ENCODE results near the gene AXIN1. TPM values are rescaled to one million over a fixed set of nuclear protein-coding genes. Genes with fewer than 3 reads are reported as not detected.

Gene AXIN1
- total and polyA plus RNA-seq, 2 of the 8 experiments (the other 6 are each of a cell fraction or from before 2014, with no cell fraction given) = 12.5 to 41.9 TPM

GRCh38 chr16:345772-346171 lies 6.8 kb downstream of the AXIN1 start (continued):
- no peak for TF ChIP-seq CTCF (IDR thresholded peaks at IDR 0.05; ENCODE audit: control extremely low read depth in 1 of 3, insufficient read depth in 1 of 3, low read depth in 1 of 3, low read length in 3 of 3)
- no peak for TF ChIP-seq CBX8 (IDR thresholded peaks at IDR 0.05; ENCODE audit: borderline replicate concordance, low read depth, low read length)
